HG03196 (cell line): Measurements from ENCODE around the gene ZFYVE27.

Experiments used
- ATAC-seq: cut with Tn5 transposase; IDR thresholded peaks from one replicate; pipeline ENCODE4 v1.9.1; 2021; ENCODE audit not compliant: unreplicated experiment

ZFYVE27 gene

GRCh38 chr10:97743169-97743943 lies 6.4 kb downstream of the ZFYVE27 start:
- no peak for ATAC-seq

- ATAC-seq, result no peak
Observed at GRCh38 chr10:97744405-97745035, 7.6 kb downstream of the ZFYVE27 start.

DNA sequence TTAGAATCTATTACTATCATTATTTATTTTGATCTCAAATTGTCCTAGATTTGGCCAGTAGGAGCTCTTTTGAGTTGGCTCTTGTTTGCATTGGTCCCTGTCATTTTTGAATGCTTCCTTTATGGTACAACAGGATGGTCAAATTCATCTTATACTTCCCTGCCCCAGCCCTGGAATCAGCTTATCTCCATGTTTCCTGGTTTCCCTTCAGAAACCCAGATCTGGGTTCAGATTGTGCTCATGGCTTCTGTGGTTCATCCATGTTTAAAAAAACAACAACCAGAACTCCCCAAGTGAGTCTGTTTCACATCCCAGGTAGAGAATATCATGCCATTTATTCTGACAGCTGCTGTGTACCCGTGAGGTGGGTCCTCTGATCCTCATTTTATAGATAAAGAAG lies 10.6 kb downstream of the ZFYVE27 start:
- ATAC-seq, result no peak

GRCh38 chr10:97748116-97748515 lies 11.2 kb downstream of the ZFYVE27 start:
- ATAC-seq, result no peak

DNA sequence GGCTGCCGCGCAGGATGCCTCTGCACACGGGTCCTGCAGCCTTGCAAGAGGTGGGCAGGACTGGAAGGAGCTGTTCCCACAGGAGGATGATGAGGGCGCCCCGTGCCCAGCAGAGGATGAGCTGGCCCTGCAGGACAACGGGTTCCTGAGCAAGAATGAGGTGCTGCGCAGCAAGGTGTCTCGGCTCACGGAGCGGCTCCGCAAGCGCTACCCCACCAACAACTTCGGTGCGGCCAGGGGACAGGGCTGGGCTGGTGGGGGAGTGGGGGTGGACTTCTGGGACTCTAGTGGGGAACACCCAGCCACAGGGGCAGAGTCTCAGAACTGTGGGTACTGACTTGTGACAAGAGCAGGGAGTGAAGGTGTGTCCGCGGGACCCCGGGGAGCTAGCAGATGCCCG lies 16.0 kb downstream of the ZFYVE27 start:
- ATAC-seq, result no peak

DNA sequence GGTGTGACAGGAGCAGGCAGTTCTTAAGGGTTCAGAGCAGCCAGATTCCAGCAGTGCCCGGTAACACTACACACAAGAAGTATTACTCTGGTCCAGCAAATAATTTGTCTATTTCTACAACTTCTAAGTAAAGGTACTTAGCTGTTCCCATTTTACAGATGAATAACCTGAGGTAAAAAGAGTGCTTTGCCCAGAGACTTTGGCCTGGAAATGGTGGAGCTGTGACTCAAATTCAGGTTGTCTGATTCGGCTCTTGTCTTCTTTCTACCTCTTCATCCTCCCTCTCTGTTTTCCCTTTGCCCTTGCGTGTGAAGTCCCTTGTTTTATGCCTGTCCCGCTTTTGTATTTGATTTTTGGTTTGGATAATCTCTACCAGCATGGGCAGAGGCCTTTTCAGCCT lies 17.8 kb downstream of the ZFYVE27 start:
- no peak for ATAC-seq

- no peak for ATAC-seq
Observed at GRCh38 chr10:97755718-97756117, 18.8 kb downstream of the ZFYVE27 start.

DNA sequence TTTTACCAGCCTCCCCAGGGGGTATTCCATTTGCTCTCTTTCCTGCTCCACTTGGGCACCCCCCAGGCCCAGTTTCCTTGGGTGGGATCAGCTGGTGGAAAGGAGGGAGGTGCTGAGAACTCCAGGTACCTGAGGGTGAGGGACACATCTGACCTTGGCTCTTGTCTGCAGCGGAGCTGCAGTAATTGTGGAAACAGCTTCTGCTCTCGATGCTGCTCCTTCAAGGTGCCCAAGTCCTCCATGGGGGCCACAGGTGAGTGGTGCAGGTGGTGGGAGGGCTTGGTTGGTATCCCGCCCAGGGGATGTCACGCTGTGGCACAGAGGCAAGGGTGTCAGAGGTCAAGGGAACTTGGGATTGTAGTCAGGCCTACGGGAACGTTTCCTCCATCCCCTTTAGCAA lies 20.5 kb downstream of the ZFYVE27 start:
- no peak for ATAC-seq

GRCh38 chr10:97759158-97759887 lies 22.4 kb downstream of the ZFYVE27 start:
- ATAC-seq, result no peak

DNA sequence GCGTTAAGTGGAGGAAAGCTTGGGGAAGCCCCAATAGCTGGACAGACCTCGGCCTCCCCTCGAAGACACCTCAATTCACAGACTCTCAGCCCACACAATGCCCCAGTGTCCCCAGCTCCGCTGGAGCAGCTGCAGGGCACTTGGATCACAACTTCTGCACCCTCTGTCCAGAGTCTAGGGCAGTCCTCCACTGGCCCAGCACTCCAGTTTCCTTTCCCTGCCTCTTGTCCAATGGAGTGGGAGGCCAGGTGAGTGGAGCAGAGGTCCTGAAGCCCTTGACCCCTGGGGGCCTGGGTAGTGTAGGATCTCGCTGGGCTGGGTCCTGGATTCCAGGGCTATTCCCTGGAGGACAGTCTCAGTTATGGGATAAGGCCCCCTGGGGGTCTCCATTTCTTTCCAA lies 23.0 kb downstream of the ZFYVE27 start:
- no peak for ATAC-seq

- ATAC-seq, result no peak
Observed at GRCh38 chr10:97760461-97761257, 23.7 kb downstream of the ZFYVE27 start.

GRCh38 chr10:97761331-97761865 lies 24.5 kb downstream of the ZFYVE27 start:
- ATAC-seq, result no peak

GRCh38 chr10:97762056-97762455 lies 25.1 kb downstream of the ZFYVE27 start:
- no peak for ATAC-seq

DNA sequence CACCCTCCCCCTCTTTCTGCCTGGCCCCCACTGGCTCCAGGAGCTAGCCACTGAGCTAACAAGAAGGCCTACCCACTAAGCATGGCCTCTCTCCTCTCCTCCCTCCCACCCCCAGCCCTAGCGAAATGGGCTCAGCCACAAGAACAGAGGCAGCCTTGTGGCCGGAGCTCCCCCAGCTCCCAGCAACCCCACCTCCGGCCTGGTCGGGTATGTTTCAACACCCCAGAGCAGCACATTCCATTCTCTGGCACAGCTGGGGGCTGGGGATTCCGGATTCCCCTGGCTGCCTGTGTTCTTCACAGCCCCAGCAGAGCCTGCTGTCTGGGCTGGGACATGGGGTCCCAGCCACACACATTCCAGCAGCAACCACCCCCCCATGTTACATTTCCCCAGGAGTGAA lies 25.9 kb downstream of the ZFYVE27 start:
- no peak for ATAC-seq

GRCh38 chr10:97763411-97763810 lies 26.5 kb downstream of the ZFYVE27 start:
- no peak for ATAC-seq

- ATAC-seq, result no peak
Observed at GRCh38 chr10:97763947-97764346, 27.0 kb downstream of the ZFYVE27 start.

DNA sequence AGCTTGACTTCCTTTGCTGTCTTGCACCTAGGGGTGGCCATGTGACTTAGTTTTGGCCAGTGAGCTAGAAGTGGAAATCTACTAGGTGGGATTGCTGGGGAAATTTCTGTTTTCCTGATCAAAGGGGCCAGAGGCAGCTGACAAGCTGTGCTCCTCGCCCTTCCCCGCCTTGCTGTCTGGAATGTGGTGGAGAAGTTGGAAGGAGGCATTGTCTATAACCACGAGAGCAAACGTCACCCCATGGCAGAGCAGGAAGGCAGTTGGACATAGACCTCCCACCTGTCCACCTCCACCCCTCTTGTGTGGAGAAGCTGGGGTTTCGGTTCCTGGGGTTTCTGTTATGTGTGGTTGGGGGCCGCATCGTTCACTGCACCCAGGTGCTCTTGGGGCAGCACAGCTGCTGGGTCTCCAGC lies 27.6 kb downstream of the ZFYVE27 start:
- no peak for ATAC-seq

GRCh38 chr10:97765201-97765600 lies 28.3 kb downstream of the ZFYVE27 start:
- no peak for ATAC-seq

GRCh38 chr10:97766106-97766810 lies 29.3 kb downstream of the ZFYVE27 start:
- ATAC-seq, result no peak
